ENCODE data around the gene MAMDC2.

The MAMDC2 gene

GRCh38 chr9:70013598-70014196 lies 30.0 kb upstream of the MAMDC2 start:
- Histone ChIP-seq H3K4me3 (ENCODE audit: insufficient read depth, low read length, poor library complexity, severe bottlenecking) (no peak overlapping the region), H3K79me2 (ENCODE audit: insufficient read depth, low read length) (no peaks in the 10 kb centered on the region), H4K20me1 (ENCODE audit: low read depth, low read length) (no peaks in the 10 kb centered on the region), H3F3A (ENCODE audit: insufficient read depth) (no peaks in the 10 kb centered on the region), H3K9me3 (ENCODE audit: insufficient read depth, low read length) (no peaks in the 10 kb centered on the region), H3K27ac (ENCODE audit: low read depth, low read length) (no peak overlapping the region), H3K27me3 (ENCODE audit: low read length) (no peaks in the 10 kb centered on the region), H3K36me3 (ENCODE audit: low read length) (no peaks in the 10 kb centered on the region), H3K9me2 (replicated peaks; ENCODE audit: insufficient read depth, low read length) (no peaks in the 10 kb centered on the region), H2AFZ (ENCODE audit: low read depth, low read length, severe bottlenecking) (no peak overlapping the region), H3K9ac (ENCODE audit: low read length) (no peak overlapping the region), H3K4me2 (ENCODE audit: low read depth, low read length, poor library complexity, severe bottlenecking) (no peak overlapping the region)
- TF ChIP-seq EZH2phosphoT487 (conservative IDR thresholded peaks at IDR 0.05; ENCODE audit: low read length): no peak
- TF ChIP-seq, protein P1, sequence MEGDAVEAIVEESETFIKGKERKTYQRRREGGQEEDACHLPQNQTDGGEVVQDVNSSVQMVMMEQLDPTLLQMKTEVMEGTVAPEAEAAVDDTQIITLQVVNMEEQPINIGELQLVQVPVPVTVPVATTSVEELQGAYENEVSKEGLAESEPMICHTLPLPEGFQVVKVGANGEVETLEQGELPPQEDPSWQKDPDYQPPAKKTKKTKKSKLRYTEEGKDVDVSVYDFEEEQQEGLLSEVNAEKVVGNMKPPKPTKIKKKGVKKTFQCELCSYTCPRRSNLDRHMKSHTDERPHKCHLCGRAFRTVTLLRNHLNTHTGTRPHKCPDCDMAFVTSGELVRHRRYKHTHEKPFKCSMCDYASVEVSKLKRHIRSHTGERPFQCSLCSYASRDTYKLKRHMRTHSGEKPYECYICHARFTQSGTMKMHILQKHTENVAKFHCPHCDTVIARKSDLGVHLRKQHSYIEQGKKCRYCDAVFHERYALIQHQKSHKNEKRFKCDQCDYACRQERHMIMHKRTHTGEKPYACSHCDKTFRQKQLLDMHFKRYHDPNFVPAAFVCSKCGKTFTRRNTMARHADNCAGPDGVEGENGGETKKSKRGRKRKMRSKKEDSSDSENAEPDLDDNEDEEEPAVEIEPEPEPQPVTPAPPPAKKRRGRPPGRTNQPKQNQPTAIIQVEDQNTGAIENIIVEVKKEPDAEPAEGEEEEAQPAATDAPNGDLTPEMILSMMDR (IDR thresholded peaks at IDR 0.05; ENCODE audit: insufficient read depth, low read length, poor library complexity, severe bottlenecking): no peak

- no peak overlapping the region for H3K9ac ChIP-seq (ENCODE audit: low read length)
- H3K9me2 ChIP-seq (replicated peaks; ENCODE audit: insufficient read depth, low read length): no peaks in the 10 kb centered on the region
- H3K27me3 ChIP-seq (ENCODE audit: low read length): no peaks in the 10 kb centered on the region
- no peaks in the 10 kb centered on the region for H3F3A ChIP-seq (ENCODE audit: insufficient read depth)
- H3K36me3 ChIP-seq (ENCODE audit: low read length): no peaks in the 10 kb centered on the region
- no peaks in the 10 kb centered on the region for H3K9me3 ChIP-seq (ENCODE audit: insufficient read depth, low read length)
- H3K4me3 ChIP-seq (ENCODE audit: insufficient read depth, low read length, poor library complexity, severe bottlenecking): no peak overlapping the region
- no peak for TF ChIP-seq EZH2phosphoT487 (conservative IDR thresholded peaks at IDR 0.05; ENCODE audit: low read length)
- TF ChIP-seq, protein P1 (IDR thresholded peaks at IDR 0.05; ENCODE audit: insufficient read depth, low read length, poor library complexity, severe bottlenecking): no peak
- no peaks in the 10 kb centered on the region for H4K20me1 ChIP-seq (ENCODE audit: low read depth, low read length)
- H3K4me2 ChIP-seq (ENCODE audit: low read depth, low read length, poor library complexity, severe bottlenecking): no peak overlapping the region
- no peak overlapping the region for H3K27ac ChIP-seq (ENCODE audit: low read depth, low read length)
- no peak overlapping the region for H2AFZ ChIP-seq (ENCODE audit: low read depth, low read length, severe bottlenecking)
- H3K79me2 ChIP-seq (ENCODE audit: insufficient read depth, low read length): no peaks in the 10 kb centered on the region
Measured at GRCh38 chr9:70015099-70015498, 28.5 kb upstream of the MAMDC2 start.

DNA sequence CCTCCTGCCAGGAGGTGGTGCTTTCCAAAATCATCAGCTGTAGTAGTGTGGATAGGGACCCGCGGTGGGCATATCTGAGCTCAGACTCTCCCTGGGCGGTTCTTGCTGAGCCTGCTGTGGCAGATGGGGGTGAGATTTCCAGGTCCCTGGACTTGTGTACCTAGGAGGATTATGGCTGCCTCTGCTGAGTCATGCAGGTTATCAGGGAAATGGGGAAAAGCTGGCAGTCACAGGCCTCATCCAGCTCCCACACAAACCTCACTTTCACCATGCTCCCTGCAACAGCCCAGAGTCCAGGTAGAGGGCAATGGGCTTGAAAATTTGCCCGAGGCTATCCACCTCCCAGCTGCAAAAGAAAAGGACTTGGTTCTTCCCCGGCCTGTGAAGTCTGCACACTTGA lies 23.4 kb upstream of the MAMDC2 start:
- no peak overlapping the region for H3K4me3 ChIP-seq (ENCODE audit: insufficient read depth, low read length, poor library complexity, severe bottlenecking)
- H4K20me1 ChIP-seq (ENCODE audit: low read depth, low read length): no peaks in the 10 kb centered on the region
- no peak overlapping the region for H3K4me2 ChIP-seq (ENCODE audit: low read depth, low read length, poor library complexity, severe bottlenecking)
- TF ChIP-seq, protein P1 (IDR thresholded peaks at IDR 0.05; ENCODE audit: insufficient read depth, low read length, poor library complexity, severe bottlenecking): no peak
- TF ChIP-seq EZH2phosphoT487 (conservative IDR thresholded peaks at IDR 0.05; ENCODE audit: low read length): no peak
- H3K9ac ChIP-seq (ENCODE audit: low read length): no peak overlapping the region
- H3K9me3 ChIP-seq (ENCODE audit: insufficient read depth, low read length): no peaks in the 10 kb centered on the region
- H3K9me2 ChIP-seq (replicated peaks; ENCODE audit: insufficient read depth, low read length): no peaks in the 10 kb centered on the region
- no peaks in the 10 kb centered on the region for H3K79me2 ChIP-seq (ENCODE audit: insufficient read depth, low read length)
- H3K27me3 ChIP-seq (ENCODE audit: low read length): no peaks in the 10 kb centered on the region
- no peak overlapping the region for H2AFZ ChIP-seq (ENCODE audit: low read depth, low read length, severe bottlenecking)
- no peaks in the 10 kb centered on the region for H3K36me3 ChIP-seq (ENCODE audit: low read length)
- no peak overlapping the region for H3K27ac ChIP-seq (ENCODE audit: low read depth, low read length)
- no peaks in the 10 kb centered on the region for H3F3A ChIP-seq (ENCODE audit: insufficient read depth)
